K562 (cell line): ENCODE results near the gene CCN5. TPM values are rescaled to one million over a fixed set of nuclear protein-coding genes. Genes with fewer than 3 reads are reported as not detected.

Source experiments
- ARID2 ChIP-seq: fragments of 450-650 bp; IDR thresholded peaks from 2 replicates; pipeline ENCODE4 v1.6.1; 2017; ENCODE audit warnings: antibody characterized with exemption, mild to moderate bottlenecking
- CBFA2T2 ChIP-seq: fragments of 450-650 bp; conservative IDR thresholded peaks from 2 replicates; pipeline ENCODE4 v1.6.1; 2017; ENCODE audit warnings: mild to moderate bottlenecking
- DEAF1 ChIP-seq: fragments of 450-650 bp; formaldehyde crosslinking; IDR thresholded peaks from 2 replicates; pipeline ENCODE4 v1.4.0; 2020; ENCODE audit warnings: mild to moderate bottlenecking, moderate library complexity
- KDM5B ChIP-seq: fragments of 200-600 bp; sonication (generic); IDR thresholded peaks from 2 replicates; pipeline ENCODE4 v1.6.1; 2012; ENCODE audit warnings: low read depth, mild to moderate bottlenecking, moderate library complexity, low read length, control low read depth, inconsistent platforms; ENCODE audit not compliant: insufficient replicate concordance
- KLF16 ChIP-seq: IDR thresholded peaks from 2 replicates; pipeline ENCODE4 v1.6.1; 2016; ENCODE audit warnings: antibody characterized with exemption
- NR2C1 ChIP-seq, 2 experiments: fragments of 450-650 bp; IDR thresholded peaks; 2 replicates each; pipeline ENCODE4 v1.6.1; 2017; ENCODE audit warnings: mild to moderate bottlenecking in 2 of 2, antibody characterized with exemption in 1 of 2, inconsistent platforms in 1 of 2, missing compliant biosample characterization in 1 of 2, missing genetic modification characterization in 1 of 2
- PTRF ChIP-seq: fragments of 450-650 bp; IDR thresholded peaks from 2 replicates; pipeline ENCODE4 v1.6.1; 2016; ENCODE audit warnings: mild to moderate bottlenecking, missing genetic modification characterization, missing compliant biosample characterization
- PTTG1 ChIP-seq: fragments of 450-650 bp; IDR thresholded peaks from 2 replicates; pipeline ENCODE4 v1.6.1; 2016; ENCODE audit warnings: low read depth, mild to moderate bottlenecking, missing genetic modification characterization, missing compliant biosample characterization
- RAD21 ChIP-seq, 2 experiments: fragments of 250-450 bp in 1 of 2; fragments of 450-650 bp in 1 of 2; sonication (Bioruptor Pico) in 1 of 2; formaldehyde crosslinking in 1 of 2; IDR thresholded peaks in 1 of 2; conservative IDR thresholded peaks in 1 of 2; 2 replicates each; pipeline versions ENCODE4 v1.4.0 to v1.8.0; 2020 to 2022; ENCODE audit warnings: mild to moderate bottlenecking in 2 of 2, moderate library complexity in 1 of 2
- ZBTB17 ChIP-seq: fragments of 450-650 bp; formaldehyde crosslinking; IDR thresholded peaks from 2 replicates; pipeline ENCODE4 v1.4.0; 2020; ENCODE audit warnings: mild to moderate bottlenecking
- polyA plus RNA-seq, 8 experiments: library from polyadenylated mRNA; depleted of rRNA in 4 of 8; stranded (reverse) in 5 of 8; unstranded in 3 of 8; fragments of >200 nt; fragmentation: Nextera tagmentation in 2 of 8; fragmentation: Illumina TruSeq in 1 of 8; extraction: Ambion mirVana in 2 of 8; extraction: Trizol in 1 of 8; gene quantifications; 2 replicates each; pipeline versions ENCODE4 v1.2.1 to v1.2.3, GENCODE V29; 2011 to 2014; ENCODE audit warnings: inconsistent platforms in 1 of 8, missing spikeins in 1 of 8
- total RNA-seq, 7 experiments: library from RNA; depleted of rRNA in 6 of 7; stranded (reverse); fragments of >200 nt in 6 of 7; fragmentation: Illumina TruSeq in 2 of 7; extraction: Trizol in 2 of 7; gene quantifications; 2 replicates each; pipeline versions ENCODE4 v1.2.1 to v1.2.3, GENCODE V29; 2011 to 2021; ENCODE audit warnings: low replicate concordance in 1 of 7
- TF ChIP-seq, protein P1 (sequence below), 3 experiments: IDR thresholded peaks in 2 of 3; conservative IDR thresholded peaks in 1 of 3; 2 replicates each; pipeline ENCODE4 v1.5.1; 2011 to 2012; ENCODE audit warnings: low read length in 3 of 3, mild to moderate bottlenecking in 3 of 3, control low read depth in 2 of 3, improper control_type of control experiment in 1 of 3, inconsistent platforms in 1 of 3, low read depth in 1 of 3, mixed read lengths in 1 of 3, moderate library complexity in 1 of 3; ENCODE audit not compliant: insufficient read depth in 2 of 3

CCN5 gene
- total and polyA plus RNA-seq, 9 of the 15 experiments (the other 6 are each of a cell fraction or from before 2014, with no cell fraction given): not detected

DNA sequence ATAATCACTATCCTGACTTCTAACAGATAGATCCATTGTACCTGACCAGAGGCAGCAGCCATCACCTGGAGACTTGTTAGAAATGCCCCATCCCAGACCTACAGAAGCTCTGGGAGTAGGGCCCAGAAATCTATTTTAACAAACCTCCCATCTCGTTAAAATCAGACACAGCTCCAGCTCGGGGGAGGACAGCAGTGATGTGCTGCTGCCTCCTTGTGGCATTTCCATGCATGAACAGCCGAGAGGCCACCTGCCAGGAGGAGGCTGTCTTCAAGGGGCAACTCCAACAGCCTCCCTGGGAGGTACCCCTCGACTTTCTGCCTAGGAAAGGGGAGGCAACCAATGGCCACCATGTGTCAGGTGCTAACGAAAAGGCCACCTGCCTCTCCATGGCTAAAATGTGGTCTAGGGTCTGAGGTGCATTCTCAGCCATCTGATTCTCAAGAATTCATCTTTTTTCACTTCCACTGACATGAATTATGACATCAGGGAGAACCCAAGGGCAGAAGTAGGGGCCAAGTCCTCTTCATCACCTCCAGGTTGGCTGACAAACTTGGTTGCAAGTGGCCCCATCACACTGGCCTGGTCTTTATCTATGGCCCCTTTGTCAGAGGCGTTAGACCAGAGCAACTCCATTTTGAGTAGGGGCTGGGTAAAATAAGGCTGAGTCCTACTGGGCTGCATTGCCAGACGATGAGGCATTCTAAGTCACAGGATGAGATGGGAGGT, 18.3 kb downstream of the CCN5 start (continued):
- TF ChIP-seq KDM5B: no peak
- TF ChIP-seq KLF16: 0 out of 2 replicates have a peak, but pooled peaks have one; percentile 33
- TF ChIP-seq, protein P1, sequence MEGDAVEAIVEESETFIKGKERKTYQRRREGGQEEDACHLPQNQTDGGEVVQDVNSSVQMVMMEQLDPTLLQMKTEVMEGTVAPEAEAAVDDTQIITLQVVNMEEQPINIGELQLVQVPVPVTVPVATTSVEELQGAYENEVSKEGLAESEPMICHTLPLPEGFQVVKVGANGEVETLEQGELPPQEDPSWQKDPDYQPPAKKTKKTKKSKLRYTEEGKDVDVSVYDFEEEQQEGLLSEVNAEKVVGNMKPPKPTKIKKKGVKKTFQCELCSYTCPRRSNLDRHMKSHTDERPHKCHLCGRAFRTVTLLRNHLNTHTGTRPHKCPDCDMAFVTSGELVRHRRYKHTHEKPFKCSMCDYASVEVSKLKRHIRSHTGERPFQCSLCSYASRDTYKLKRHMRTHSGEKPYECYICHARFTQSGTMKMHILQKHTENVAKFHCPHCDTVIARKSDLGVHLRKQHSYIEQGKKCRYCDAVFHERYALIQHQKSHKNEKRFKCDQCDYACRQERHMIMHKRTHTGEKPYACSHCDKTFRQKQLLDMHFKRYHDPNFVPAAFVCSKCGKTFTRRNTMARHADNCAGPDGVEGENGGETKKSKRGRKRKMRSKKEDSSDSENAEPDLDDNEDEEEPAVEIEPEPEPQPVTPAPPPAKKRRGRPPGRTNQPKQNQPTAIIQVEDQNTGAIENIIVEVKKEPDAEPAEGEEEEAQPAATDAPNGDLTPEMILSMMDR (IDR thresholded peaks at IDR 0.05 in 2 of 3, conservative IDR thresholded peaks at IDR 0.05 in 1 of 3; ENCODE audit: insufficient read depth in 2 of 3, low read depth in 1 of 3, low read length in 3 of 3): peak; percentile 86 to 87 (median 87)
- TF ChIP-seq RAD21 (CRISPR knock-in tag; conservative IDR thresholded peaks at IDR 0.05 in 1 of 2, IDR thresholded peaks at IDR 0.05 in 1 of 2): peak; percentile 86 to 88
- TF ChIP-seq ARID2: peak; percentile 61; the same call in 1 of the 2 replicates
- no peak for TF ChIP-seq ZBTB17
- 0 out of 2 replicates have a peak, but pooled peaks have one; percentile 29 for TF ChIP-seq PTTG1 (tag)
- TF ChIP-seq DEAF1: peak; percentile 86
- no peak for TF ChIP-seq CBFA2T2
- TF ChIP-seq PTRF (tag): peak; percentile 61; the same call in 1 of the 2 replicates
- no peak for TF ChIP-seq NR2C1 (IDR thresholded peaks at IDR 0.05)
- TF ChIP-seq NR2C1 (tag; IDR thresholded peaks at IDR 0.05): peak; percentile 32; the same call in 1 of the 2 replicates
